Measurements from ENCODE around the gene IAPP.
"Not testable (repeated sequence)": the region's sequence is repeated elsewhere in the genome, so short reads cannot be mapped to it uniquely, and the experiment has no call there.

Gene IAPP

GRCh38 chr12:21369141-21369980 lies 3.3 kb upstream of the IAPP start:
- no peak overlapping the region for H3K4me3 ChIP-seq (ENCODE audit: low read length)
- DNase-seq (ENCODE audit: low read depth, low spot score), result no peak

DNA sequence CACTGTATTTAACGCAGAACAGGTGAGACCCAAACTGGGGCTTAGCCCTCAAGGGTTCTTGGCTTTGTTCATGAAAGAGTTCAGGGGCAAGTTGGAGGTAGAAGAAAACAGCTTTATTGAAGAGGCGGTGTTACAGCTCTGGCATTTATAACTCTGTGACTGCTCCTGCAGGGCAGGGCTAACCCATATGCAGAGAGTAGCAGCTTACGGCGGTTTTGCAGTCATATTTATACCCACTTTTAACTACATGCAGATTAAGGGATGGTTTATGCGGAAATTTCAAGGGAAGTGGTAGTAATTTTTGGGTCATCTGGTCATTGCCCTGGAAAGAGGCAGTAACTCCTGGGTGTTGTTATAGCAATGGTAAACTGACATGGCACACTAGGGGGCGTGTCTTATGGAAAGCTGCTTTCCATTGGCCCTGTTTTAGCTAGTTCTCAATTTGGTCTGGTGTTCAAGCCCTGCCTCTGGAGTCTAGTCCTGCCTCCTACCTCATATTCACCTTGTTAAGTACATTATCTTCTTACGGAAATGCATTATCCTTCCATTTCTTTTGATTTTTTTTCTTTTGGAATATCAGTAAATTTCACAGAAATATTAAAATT lies 1.8 kb upstream of the IAPP start:
- peak; percentile 5 for DNase-seq (ENCODE audit: low read depth, low spot score)
- no peak overlapping the region for H3K4me3 ChIP-seq (ENCODE audit: low read length)

DNA sequence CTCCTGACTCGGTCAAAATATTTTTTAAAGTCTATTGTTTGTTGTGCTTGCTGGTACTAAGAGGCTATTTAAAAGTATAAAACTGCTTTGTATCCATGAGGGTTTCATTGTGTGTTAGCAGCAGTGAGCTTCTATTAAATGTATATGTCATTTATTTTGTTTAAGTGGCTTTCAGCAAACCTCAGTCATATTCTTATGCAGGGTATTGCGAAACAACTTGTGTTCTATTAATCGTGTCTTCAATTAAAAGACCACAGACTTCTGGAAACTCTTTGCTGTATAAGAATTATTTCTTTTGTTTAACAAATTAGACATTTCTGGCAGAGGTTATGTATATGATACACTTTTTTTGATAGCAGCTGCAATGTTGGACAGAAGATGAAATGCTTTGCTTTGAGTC lies 6.5 kb downstream of the IAPP start:
- H3K4me3 ChIP-seq (ENCODE audit: low read length), result no peak overlapping the region
- no peak for DNase-seq (ENCODE audit: low read depth, low spot score)

DNA sequence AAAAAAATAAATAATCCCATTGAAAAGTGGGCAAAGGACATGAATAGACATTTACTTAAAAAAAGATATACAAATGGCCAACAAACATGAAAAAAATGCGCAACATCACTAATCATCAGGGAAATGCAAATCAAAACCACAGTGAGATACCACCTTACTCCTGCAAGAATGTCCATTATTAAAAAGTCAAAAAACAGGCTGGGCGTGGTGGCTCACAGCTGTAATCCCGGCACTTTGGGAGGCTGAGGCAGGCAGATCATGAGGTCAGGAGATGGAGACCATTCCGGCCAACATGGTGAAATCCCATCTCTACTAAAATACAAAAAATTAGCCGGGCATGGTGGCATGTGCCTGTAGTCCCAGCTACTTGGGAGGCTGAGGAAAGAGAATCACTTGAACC lies 8.6 kb downstream of the IAPP start:
- not testable (repeated sequence) for DNase-seq (ENCODE audit: low read depth, low spot score); H3K4me3 ChIP-seq (ENCODE audit: low read length)

GRCh38 chr12:21384261-21384660 lies 11.6 kb downstream of the IAPP start:
- no peak for DNase-seq (ENCODE audit: low read depth, low spot score)
- no peak overlapping the region for H3K4me3 ChIP-seq (ENCODE audit: low read length)

- DNase-seq (ENCODE audit: low read depth, low spot score), result no peak
- no peak overlapping the region for H3K4me3 ChIP-seq (ENCODE audit: low read length)
These were observed 14.5 kb downstream of the IAPP start for GRCh38 chr12:21387174-21387573.

DNA sequence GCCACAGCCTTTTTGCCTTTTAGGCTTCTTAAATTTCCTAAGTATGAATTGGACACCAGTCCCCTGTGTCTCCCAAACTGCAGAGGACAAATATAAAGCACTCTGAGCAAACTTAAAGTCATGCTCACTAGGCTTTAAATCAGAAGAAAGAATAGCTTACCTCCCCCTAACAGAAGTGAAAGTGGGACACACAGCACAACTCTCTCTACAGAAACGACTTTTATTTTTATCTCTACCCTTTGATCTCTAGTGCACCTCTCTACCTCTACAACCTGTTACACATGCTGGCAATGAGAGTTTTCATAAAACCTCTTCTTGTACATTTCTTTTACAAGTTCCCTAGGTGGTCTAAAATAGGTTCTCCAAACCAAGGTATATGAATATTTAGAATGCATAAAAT lies 19.7 kb downstream of the IAPP start:
- no peak overlapping the region for H3K4me3 ChIP-seq (ENCODE audit: low read length)
- no peak for DNase-seq (ENCODE audit: low read depth, low spot score)

GRCh38 chr12:21394828-21395626 lies 22.3 kb downstream of the IAPP start:
- DNase-seq (ENCODE audit: low read depth, low spot score); H3K4me3 ChIP-seq (ENCODE audit: low read length): not testable (repeated sequence)

DNA sequence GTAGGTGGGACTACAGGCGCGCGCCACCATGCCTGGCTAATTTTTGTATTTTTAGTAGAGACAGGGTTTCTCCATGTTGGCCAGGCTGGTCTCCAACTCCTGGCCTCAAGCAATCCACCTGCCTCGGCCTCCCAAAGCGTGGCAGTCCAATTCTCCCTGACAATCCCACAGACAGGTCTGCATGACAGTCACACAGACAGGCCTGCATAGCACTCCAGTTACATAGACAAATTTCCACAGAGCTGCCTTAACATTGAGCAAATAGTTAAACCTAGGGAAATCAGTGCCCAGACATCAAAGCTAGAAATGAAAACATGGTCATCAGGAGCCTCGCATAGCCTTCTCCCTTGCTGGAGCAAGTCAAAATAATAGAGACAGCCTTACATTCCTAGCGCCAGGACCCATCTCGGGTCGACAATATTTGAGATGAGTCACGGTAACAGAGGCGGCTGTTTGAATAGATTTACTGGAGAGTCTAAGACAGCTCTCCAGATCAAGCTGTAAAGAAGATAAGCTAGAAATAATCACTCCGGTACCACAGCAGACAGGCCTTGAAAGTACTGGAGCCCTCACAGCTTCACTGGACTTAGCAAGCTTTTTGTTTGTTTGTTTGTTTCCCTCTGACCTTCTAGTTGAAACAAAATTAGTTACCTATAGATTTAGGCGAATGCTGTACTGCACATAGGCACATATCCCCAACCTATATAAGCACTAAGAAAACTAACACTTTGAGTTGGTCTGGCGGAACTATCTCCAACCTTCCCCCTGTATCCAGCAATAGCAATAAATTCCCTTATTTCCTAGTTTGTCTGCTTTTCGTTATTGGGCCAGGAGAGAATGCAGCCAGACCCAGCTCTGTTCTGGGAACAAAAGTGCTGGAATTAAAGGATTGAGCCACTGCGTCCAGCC lies 40.9 kb downstream of the IAPP start:
- H3K4me3 ChIP-seq (ENCODE audit: low read length), result no peak overlapping the region
- no peak for DNase-seq (ENCODE audit: low read depth, low spot score)

- no peak overlapping the region for H3K4me3 ChIP-seq (ENCODE audit: low read length)
- DNase-seq (ENCODE audit: low read depth, low spot score), result no peak
These were observed 43.9 kb downstream of the IAPP start for GRCh38 chr12:21416511-21417121.

GRCh38 chr12:21418398-21418797 lies 45.7 kb downstream of the IAPP start:
- not testable (repeated sequence) for H3K4me3 ChIP-seq (ENCODE audit: low read length); DNase-seq (ENCODE audit: low read depth, low spot score)

- H3K4me3 ChIP-seq (ENCODE audit: low read length); DNase-seq (ENCODE audit: low read depth, low spot score): not testable (repeated sequence)
These were observed 46.5 kb downstream of the IAPP start for GRCh38 chr12:21419009-21419699.

GRCh38 chr12:21428241-21428640 lies 55.5 kb downstream of the IAPP start:
- DNase-seq (ENCODE audit: low read depth, low spot score), result no peak
- no peak overlapping the region for H3K4me3 ChIP-seq (ENCODE audit: low read length)
